HG02885 (cell line): ENCODE measurements around the gene SLC37A1.

Experiments used
- ATAC-seq: cut with Tn5 transposase; IDR thresholded peaks from one replicate; pipeline ENCODE4 v1.9.1; 2021; ENCODE audit warnings: mild to moderate bottlenecking; ENCODE audit not compliant: unreplicated experiment, poor library complexity

The SLC37A1 gene

GRCh38 chr21:42539931-42540343 is 26.3 kb downstream of the SLC37A1 start:
- ATAC-seq = no peak

- ATAC-seq = no peak
Observed at GRCh38 chr21:42540396-42540795, 26.7 kb downstream of the SLC37A1 start.

GRCh38 chr21:42541174-42541573 is 27.5 kb downstream of the SLC37A1 start:
- no peak for ATAC-seq

GRCh38 chr21:42541618-42542017 is 28.0 kb downstream of the SLC37A1 start:
- ATAC-seq = no peak

GRCh38 chr21:42542196-42542595 is 28.5 kb downstream of the SLC37A1 start:
- ATAC-seq = no peak

- no peak for ATAC-seq
Observed at GRCh38 chr21:42542596-42542995, 28.9 kb downstream of the SLC37A1 start.

- no peak for ATAC-seq
Observed at GRCh38 chr21:42543106-42543847, 29.6 kb downstream of the SLC37A1 start.

GRCh38 chr21:42544544-42544943 is 30.9 kb downstream of the SLC37A1 start:
- ATAC-seq = no peak

- ATAC-seq = no peak
Observed at GRCh38 chr21:42545317-42545716, 31.7 kb downstream of the SLC37A1 start.

GRCh38 chr21:42545745-42546144 is 32.1 kb downstream of the SLC37A1 start:
- ATAC-seq = no peak

- no peak for ATAC-seq
Observed at GRCh38 chr21:42546433-42546832, 32.8 kb downstream of the SLC37A1 start.

- no peak for ATAC-seq
Observed at GRCh38 chr21:42547001-42547905, 33.6 kb downstream of the SLC37A1 start.

GRCh38 chr21:42547906-42548365 is 34.3 kb downstream of the SLC37A1 start:
- no peak for ATAC-seq

GRCh38 chr21:42548687-42549406 is 35.2 kb downstream of the SLC37A1 start:
- ATAC-seq = no peak

- ATAC-seq = no peak
Observed at GRCh38 chr21:42550817-42551216, 37.2 kb downstream of the SLC37A1 start.

GRCh38 chr21:42552407-42553336 is 39.0 kb downstream of the SLC37A1 start:
- ATAC-seq = no peak

- no peak for ATAC-seq
Observed at GRCh38 chr21:42553435-42553834, 39.8 kb downstream of the SLC37A1 start.

GRCh38 chr21:42554251-42554961 is 40.8 kb downstream of the SLC37A1 start:
- ATAC-seq = no peak
